Mammary epithelial cell (primary cell): ENCODE data around the gene ATP6V1C2.

Experiments used
- CTCF ChIP-seq, 2 donors: IDR thresholded peaks in 1 of 2; conservative IDR thresholded peaks in 1 of 2; 2 replicates each; pipeline ENCODE4 v1.5.1; 2011 to 2012; ENCODE audit warnings: inconsistent platforms in 2 of 2, low read length in 2 of 2, mild to moderate bottlenecking in 2 of 2, control low read depth in 1 of 2, low read depth in 1 of 2; ENCODE audit not compliant: insufficient read depth in 1 of 2; ENCODE audit errors: extremely low read depth in 1 of 2
- EZH2 ChIP-seq: IDR thresholded peaks from 2 replicates; pipeline ENCODE4 v1.6.1; 2012; ENCODE audit warnings: low read length, inconsistent platforms, borderline replicate concordance

- no peak for TF ChIP-seq CTCF (conservative IDR thresholded peaks at IDR 0.05 in 1 of 2, IDR thresholded peaks at IDR 0.05 in 1 of 2; ENCODE audit: extremely low read depth in 1 of 2, insufficient read depth in 1 of 2, low read depth in 1 of 2, low read length in 2 of 2)
- TF ChIP-seq EZH2: no peak
Measured at GRCh38 chr2:10810202-10811161, 89.1 kb downstream of the ATP6V1C2 start.
